Activated B cell treated with CpG ODN at 0.5 μM for 24 hours (primary cell): ENCODE results near the gene SYNGAP1. TPM values are rescaled to one million over a fixed set of nuclear protein-coding genes. Genes with fewer than 3 reads are reported as not detected.

Experiments used
- ATAC-seq: fragments of 200-7000 bp; cut with Tn5 transposase; one replicate; pipeline ENCODE4 v1.10.0; 2021; ENCODE audit warnings: low read depth, mild to moderate bottlenecking, moderate library complexity
- CTCF ChIA-PET: fragments of 350-600 bp; sonication (Branson Sonifier 250); formaldehyde crosslinking; loops from one replicate; lab custom pipeline; 2021; ENCODE audit warnings: antibody characterized with exemption; lab: Charles Lee
- POLR2A ChIA-PET: fragments of 350-600 bp; sonication (Branson Sonifier 250); formaldehyde crosslinking; loops from one replicate; lab custom pipeline; 2021; ENCODE audit warnings: antibody characterized with exemption; lab: Charles Lee
- DNase-seq: peaks from one replicate; pipeline ENCODE4 v3.0.0; 2022
- H3K27ac Mint-ChIP-seq: one replicate; pipeline ENCODE4 v1.8.0; 2020; ENCODE audit warnings: mixed read lengths
- H3K27me3 Mint-ChIP-seq: one replicate; pipeline ENCODE4 v1.8.0; 2021; ENCODE audit warnings: mixed read lengths
- H3K36me3 Mint-ChIP-seq: one replicate; pipeline ENCODE4 v1.8.0; 2021; ENCODE audit warnings: low read depth, mixed read lengths
- H3K4me1 Mint-ChIP-seq: one replicate; pipeline ENCODE4 v1.8.0; 2021; ENCODE audit warnings: mixed read lengths
- H3K4me3 Mint-ChIP-seq: one replicate; pipeline ENCODE4 v1.8.0; 2020; ENCODE audit warnings: mild to moderate bottlenecking, mixed read lengths
- H3K9me3 Mint-ChIP-seq: one replicate; pipeline ENCODE4 v1.8.0; 2020; ENCODE audit warnings: mixed read lengths
- intact Hi-C: fragments of 100-400 bp; cut with micrococcal nuclease; formaldehyde crosslinking; loops from one replicate; pipeline ENCODE4 v1.15.1; 2024
- total RNA-seq: library from RNA; stranded (reverse); gene quantifications from 2 replicates; pipeline ENCODE4 v1.2.3, GENCODE V29; 2022
- TF ChIP-seq, protein P1 (sequence below): fragments of 200-600 bp; IDR thresholded peaks from one replicate; pipeline ENCODE4 v1.8.0; 2022; ENCODE audit warnings: antibody characterized with exemption, mild to moderate bottlenecking

SYNGAP1 gene
- total RNA-seq, 1 donor from 2014 or later = 25.4 TPM

DNA sequence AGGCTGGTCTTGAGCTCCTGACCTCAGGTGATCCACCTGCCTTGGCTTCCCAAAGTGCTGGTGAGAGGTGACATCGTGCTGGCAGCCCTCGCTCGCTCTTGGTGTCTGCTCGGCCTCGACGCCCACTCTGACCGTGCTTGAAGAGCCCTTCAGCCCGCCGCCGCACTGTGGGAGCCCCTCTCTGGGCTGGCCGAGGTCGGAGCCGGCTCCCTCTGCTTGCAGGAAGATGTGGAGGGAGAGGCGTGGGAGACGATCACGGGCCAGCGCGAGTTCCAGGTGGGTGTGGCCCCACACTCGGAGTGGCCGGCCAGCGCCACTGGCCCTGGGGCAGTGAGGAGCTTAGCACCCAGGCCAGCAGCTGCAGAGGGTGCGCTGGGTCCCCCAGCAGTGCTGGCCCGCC lies 82.6 kb downstream of the SYNGAP1 start:
- ChIA-PET POLR2A (no interaction called here), CTCF (no interaction called here)
- ATAC-seq (no peak), DNase-seq (no peak)
- Mint-ChIP-seq H3K4me3 (no peak overlapping the region), H3K9me3 (no peaks in the 10 kb centered on the region), H3K4me1 (no peaks in the 10 kb centered on the region), H3K27me3 (peaks cover 1% of the 10 kb centered on the region), H3K36me3 (no peaks in the 10 kb centered on the region), H3K27ac (no peak overlapping the region)
- TF ChIP-seq, protein P1, sequence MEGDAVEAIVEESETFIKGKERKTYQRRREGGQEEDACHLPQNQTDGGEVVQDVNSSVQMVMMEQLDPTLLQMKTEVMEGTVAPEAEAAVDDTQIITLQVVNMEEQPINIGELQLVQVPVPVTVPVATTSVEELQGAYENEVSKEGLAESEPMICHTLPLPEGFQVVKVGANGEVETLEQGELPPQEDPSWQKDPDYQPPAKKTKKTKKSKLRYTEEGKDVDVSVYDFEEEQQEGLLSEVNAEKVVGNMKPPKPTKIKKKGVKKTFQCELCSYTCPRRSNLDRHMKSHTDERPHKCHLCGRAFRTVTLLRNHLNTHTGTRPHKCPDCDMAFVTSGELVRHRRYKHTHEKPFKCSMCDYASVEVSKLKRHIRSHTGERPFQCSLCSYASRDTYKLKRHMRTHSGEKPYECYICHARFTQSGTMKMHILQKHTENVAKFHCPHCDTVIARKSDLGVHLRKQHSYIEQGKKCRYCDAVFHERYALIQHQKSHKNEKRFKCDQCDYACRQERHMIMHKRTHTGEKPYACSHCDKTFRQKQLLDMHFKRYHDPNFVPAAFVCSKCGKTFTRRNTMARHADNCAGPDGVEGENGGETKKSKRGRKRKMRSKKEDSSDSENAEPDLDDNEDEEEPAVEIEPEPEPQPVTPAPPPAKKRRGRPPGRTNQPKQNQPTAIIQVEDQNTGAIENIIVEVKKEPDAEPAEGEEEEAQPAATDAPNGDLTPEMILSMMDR = no peak
- intact Hi-C loops = no loop called here

DNA sequence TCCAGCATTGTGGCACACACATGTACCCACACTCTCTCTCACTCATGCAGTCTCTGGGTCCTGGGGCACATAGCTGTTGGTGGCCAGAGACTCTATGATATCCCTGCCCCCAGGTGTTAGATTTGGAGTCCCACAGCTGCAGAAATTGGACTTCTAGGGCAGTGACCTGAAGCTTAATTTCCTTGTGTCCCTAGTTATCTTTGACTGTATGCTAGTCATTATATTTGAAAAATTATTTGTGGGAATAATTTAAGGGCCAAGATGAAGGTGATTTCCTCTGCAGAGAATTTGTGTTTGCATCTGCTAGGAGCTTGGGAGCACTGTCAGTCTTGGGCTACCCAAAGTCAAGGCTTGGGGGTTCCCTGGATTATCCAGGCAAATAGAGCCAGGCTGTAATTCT lies 84.6 kb downstream of the SYNGAP1 start:
- ChIA-PET POLR2A (interaction anchor here (0.6 to 0.7 kb wide), 2 partner anchors 15 to 16 kb away, joined by 5 to 8 read pairs; no protein-coding TSS in a partner anchor), CTCF (no interaction called here)
- H3K27ac Mint-ChIP-seq = no peak overlapping the region
- no peak for ATAC-seq
- DNase-seq = no peak
- peaks cover 13% of the 10 kb centered on the region for H3K4me1 Mint-ChIP-seq
- no peaks in the 10 kb centered on the region for H3K9me3 Mint-ChIP-seq
- TF ChIP-seq, protein P1 = no peak
- H3K27me3 Mint-ChIP-seq = no peaks in the 10 kb centered on the region
- no peak overlapping the region for H3K4me3 Mint-ChIP-seq
- intact Hi-C loops = no loop called here
- H3K36me3 Mint-ChIP-seq = no peaks in the 10 kb centered on the region

Other genes with a start within 250 kb of the SYNGAP1 start
- 0.32 and 0.47 TPM in 2 replicates for gene COL11A2, start 227.6 kb upstream of the SYNGAP1 start, total RNA-seq
- 72.4 and 74.3 TPM in 2 replicates for gene RXRB, start 219.4 kb upstream of the SYNGAP1 start, total RNA-seq
- gene SLC39A7, start 219.2 kb upstream of the SYNGAP1 start, total RNA-seq = 31.7 and 35.2 TPM in 2 replicates
- gene HSD17B8, start 215.4 kb upstream of the SYNGAP1 start, total RNA-seq = 12.3 TPM in 2 replicates
- 41.7 and 43.8 TPM in 2 replicates for gene RING1, start 211.6 kb upstream of the SYNGAP1 start, total RNA-seq
- 82.0 and 97.2 TPM in 2 replicates for gene VPS52, start 148.2 kb upstream of the SYNGAP1 start, total RNA-seq
- 4,710 and 5,877 TPM in 2 replicates for gene RPS18, start 148.0 kb upstream of the SYNGAP1 start, total RNA-seq
- gene B3GALT4, start 142.9 kb upstream of the SYNGAP1 start, total RNA-seq = 19.1 and 19.4 TPM in 2 replicates
- 114 and 117 TPM in 2 replicates for gene WDR46, start 130.8 kb upstream of the SYNGAP1 start, total RNA-seq
- 82.8 and 95.1 TPM in 2 replicates for gene PFDN6, start 130.5 kb upstream of the SYNGAP1 start, total RNA-seq
- 54.7 and 66.5 TPM in 2 replicates for gene RGL2, start 121.1 kb upstream of the SYNGAP1 start, total RNA-seq
- 319 and 350 TPM in 2 replicates for gene TAPBP, start 106.0 kb upstream of the SYNGAP1 start, total RNA-seq
- gene ZBTB22, start 102.3 kb upstream of the SYNGAP1 start, total RNA-seq = 31.6 and 31.8 TPM in 2 replicates
- gene DAXX, start 97.1 kb upstream of the SYNGAP1 start, total RNA-seq = 82.5 and 85.4 TPM in 2 replicates
- 1.9 and 2.2 TPM in 2 replicates for gene KIFC1, start 28.2 kb upstream of the SYNGAP1 start, total RNA-seq
- 76.0 and 83.4 TPM in 2 replicates for gene PHF1, start 9.1 kb upstream of the SYNGAP1 start, total RNA-seq
- gene CUTA, start 2.0 kb upstream of the SYNGAP1 start, total RNA-seq = 111 and 120 TPM in 2 replicates
- gene ZBTB9, start 34.5 kb downstream of the SYNGAP1 start, total RNA-seq = 10.7 and 12.5 TPM in 2 replicates
- 29.5 and 29.6 TPM in 2 replicates for gene BAK1, start 160.2 kb downstream of the SYNGAP1 start, total RNA-seq
- 31.7 and 35.5 TPM in 2 replicates for gene ITPR3, start 201.3 kb downstream of the SYNGAP1 start, total RNA-seq